Activated CD4-positive, alpha-beta T cell treated with anti-CD3 and anti-CD28 coated beads for 48 hours (primary cell): Measurements from ENCODE around the gene FNDC3B.
"Not testable (repeated sequence)": the region's sequence is repeated elsewhere in the genome, so short reads cannot be mapped to it uniquely, and the experiment has no call there.

Experiments
- DNase-seq: peaks from one replicate; pipeline ENCODE4 v3.0.0-alpha.2; 2020

Gene FNDC3B

GRCh38 chr3:172352786-172353185 is 313.4 kb downstream of the FNDC3B start:
- DNase-seq: no peak

GRCh38 chr3:172354931-172355499 is 315.6 kb downstream of the FNDC3B start:
- DNase-seq: no peak

GRCh38 chr3:172355836-172356235 is 316.5 kb downstream of the FNDC3B start:
- no peak for DNase-seq

- DNase-seq: no peak
These were observed 317.0 kb downstream of the FNDC3B start for GRCh38 chr3:172356427-172356826.

- no peak for DNase-seq
These were observed 318.7 kb downstream of the FNDC3B start for GRCh38 chr3:172357850-172358754.

- no peak for DNase-seq
These were observed 319.9 kb downstream of the FNDC3B start for GRCh38 chr3:172359231-172359630.

- no peak for DNase-seq
These were observed 320.6 kb downstream of the FNDC3B start for GRCh38 chr3:172359996-172360395.

- no peak for DNase-seq
These were observed 323.2 kb downstream of the FNDC3B start for GRCh38 chr3:172362583-172362982.

GRCh38 chr3:172364374-172365027 is 325.1 kb downstream of the FNDC3B start:
- DNase-seq: no peak

GRCh38 chr3:172365028-172365567 is 325.7 kb downstream of the FNDC3B start:
- no peak for DNase-seq

- no peak for DNase-seq
These were observed 328.1 kb downstream of the FNDC3B start for GRCh38 chr3:172367205-172368105.

GRCh38 chr3:172368556-172368955 is 329.2 kb downstream of the FNDC3B start:
- not testable (repeated sequence) for DNase-seq

GRCh38 chr3:172369590-172370259 is 330.3 kb downstream of the FNDC3B start:
- no peak for DNase-seq

GRCh38 chr3:172370419-172370818 is 331.0 kb downstream of the FNDC3B start:
- no peak for DNase-seq

GRCh38 chr3:172371544-172371943 is 332.2 kb downstream of the FNDC3B start:
- DNase-seq: no peak

GRCh38 chr3:172372895-172373294 is 333.5 kb downstream of the FNDC3B start:
- no peak for DNase-seq

GRCh38 chr3:172373912-172374311 is 334.5 kb downstream of the FNDC3B start:
- DNase-seq: no peak

GRCh38 chr3:172375206-172375850 is 335.9 kb downstream of the FNDC3B start:
- DNase-seq: no peak

GRCh38 chr3:172376402-172376801 is 337.0 kb downstream of the FNDC3B start:
- DNase-seq: no peak

GRCh38 chr3:172376881-172377280 is 337.5 kb downstream of the FNDC3B start:
- DNase-seq: no peak

- DNase-seq: no peak
These were observed 339.1 kb downstream of the FNDC3B start for GRCh38 chr3:172378439-172378838.
